Activated CD4-positive, alpha-beta memory T cell treated with anti-CD3 and anti-CD28 coated beads for 36 hours (primary cell): ENCODE results near the gene PCDH9. TPM values are rescaled to one million over a fixed set of nuclear protein-coding genes. Genes with fewer than 3 reads are reported as not detected.

ENCODE experiments used
- CTCF ChIA-PET: fragments of 350-600 bp; sonication (Branson Sonifier 250); formaldehyde crosslinking; loops from one replicate; lab custom pipeline; 2021; ENCODE audit warnings: antibody characterized with exemption, inconsistent platforms; lab: Charles Lee
- POLR2A ChIA-PET: fragments of 350-600 bp; sonication (Branson Sonifier 250); formaldehyde crosslinking; loops from one replicate; lab custom pipeline; 2021; ENCODE audit warnings: antibody characterized with exemption; lab: Charles Lee
- DNase-seq: peaks from one replicate; pipeline ENCODE4 v3.0.0-alpha.2; 2020
- H3K27ac Mint-ChIP-seq: one replicate; pipeline ENCODE4 v1.8.0; 2021; ENCODE audit warnings: mixed read lengths
- H3K27me3 Mint-ChIP-seq: one replicate; pipeline ENCODE4 v1.8.0; 2021; ENCODE audit warnings: mixed read lengths
- H3K36me3 Mint-ChIP-seq: one replicate; pipeline ENCODE4 v1.8.0; 2021; ENCODE audit warnings: mixed read lengths
- H3K4me1 Mint-ChIP-seq: one replicate; pipeline ENCODE4 v1.8.0; 2021; ENCODE audit warnings: low read depth, mixed read lengths
- H3K4me3 Mint-ChIP-seq: one replicate; pipeline ENCODE4 v1.8.0; 2021; ENCODE audit warnings: mild to moderate bottlenecking, mixed read lengths
- H3K9me3 Mint-ChIP-seq: one replicate; pipeline ENCODE4 v1.8.0; 2021; ENCODE audit warnings: mixed read lengths
- intact Hi-C: fragments of 100-400 bp; cut with micrococcal nuclease; formaldehyde crosslinking; loops from one replicate; pipeline ENCODE4 v1.15.1; 2023
- total RNA-seq, 2 experiments: library from RNA; stranded (reverse); gene quantifications; one replicate each; pipeline ENCODE4 v1.2.3, GENCODE V29; 2021

Gene PCDH9
- total RNA-seq, 2 experiments from 2014 or later, result under 0.01 to 0.02 TPM

- intact Hi-C loops, result no loop called here
- Mint-ChIP-seq H3K9me3 (peaks cover 5% of the 10 kb centered on the region), H3K27ac (no peak overlapping the region), H3K4me1 (no peaks in the 10 kb centered on the region), H3K4me3 (no peak overlapping the region), H3K27me3 (no peaks in the 10 kb centered on the region), H3K36me3 (no peaks in the 10 kb centered on the region)
- CTCF ChIA-PET, result no interaction called here
- POLR2A ChIA-PET, result no interaction called here
- DNase-seq, result no peak
Observed at GRCh38 chr13:66680031-66680430, 550.1 kb downstream of the PCDH9 start.

GRCh38 chr13:66675620-66676019 is 554.5 kb downstream of the PCDH9 start:
- no peaks in the 10 kb centered on the region for H3K4me1 Mint-ChIP-seq
- H3K27ac Mint-ChIP-seq, result no peak overlapping the region
- H3K36me3 Mint-ChIP-seq, result no peaks in the 10 kb centered on the region
- no peak for DNase-seq
- CTCF ChIA-PET, result no interaction called here
- intact Hi-C loops, result no loop called here
- no peak overlapping the region for H3K4me3 Mint-ChIP-seq
- no peaks in the 10 kb centered on the region for H3K27me3 Mint-ChIP-seq
- peaks cover 3% of the 10 kb centered on the region for H3K9me3 Mint-ChIP-seq
- POLR2A ChIA-PET, result no interaction called here

- intact Hi-C loops, result no loop called here
- H3K4me1 Mint-ChIP-seq, result no peaks in the 10 kb centered on the region
- H3K36me3 Mint-ChIP-seq, result no peaks in the 10 kb centered on the region
- H3K9me3 Mint-ChIP-seq, result peaks cover 3% of the 10 kb centered on the region
- H3K4me3 Mint-ChIP-seq, result no peak overlapping the region
- POLR2A ChIA-PET, result no interaction called here
- no peaks in the 10 kb centered on the region for H3K27me3 Mint-ChIP-seq
- CTCF ChIA-PET, result no interaction called here
- H3K27ac Mint-ChIP-seq, result no peak overlapping the region
- DNase-seq, result no peak
Observed at GRCh38 chr13:66673401-66673800, 556.7 kb downstream of the PCDH9 start.

GRCh38 chr13:66665991-66666390 is 564.1 kb downstream of the PCDH9 start:
- POLR2A ChIA-PET, result no interaction called here
- Mint-ChIP-seq H3K4me3 (no peak overlapping the region), H3K4me1 (no peaks in the 10 kb centered on the region), H3K27me3 (no peaks in the 10 kb centered on the region), H3K36me3 (no peaks in the 10 kb centered on the region), H3K9me3 (no peaks in the 10 kb centered on the region), H3K27ac (no peak overlapping the region)
- DNase-seq, result no peak
- CTCF ChIA-PET, result no interaction called here
- intact Hi-C loops, result no loop called here

- no peak for DNase-seq
- intact Hi-C loops, result no loop called here
- Mint-ChIP-seq H3K4me3 (no peak overlapping the region), H3K9me3 (no peaks in the 10 kb centered on the region), H3K4me1 (no peaks in the 10 kb centered on the region), H3K36me3 (no peaks in the 10 kb centered on the region), H3K27ac (no peak overlapping the region), H3K27me3 (no peaks in the 10 kb centered on the region)
- ChIA-PET POLR2A (no interaction called here), CTCF (interaction anchor here (1.5 kb wide), 1 partner anchor 10 kb away, joined by 3 read pairs; no protein-coding TSS in a partner anchor)
Observed at GRCh38 chr13:66663711-66664110, 566.4 kb downstream of the PCDH9 start.

- no peak overlapping the region for H3K4me3 Mint-ChIP-seq
Observed at GRCh38 chr13:66663206-66663605, 566.9 kb downstream of the PCDH9 start.

GRCh38 chr13:66661336-66661735 is 568.8 kb downstream of the PCDH9 start:
- Mint-ChIP-seq H3K27me3 (no peaks in the 10 kb centered on the region), H3K9me3 (no peaks in the 10 kb centered on the region), H3K36me3 (no peaks in the 10 kb centered on the region), H3K4me3 (no peak overlapping the region), H3K4me1 (no peaks in the 10 kb centered on the region), H3K27ac (no peak overlapping the region)
- ChIA-PET CTCF (interaction anchor here (0.6 kb wide), 1 partner anchor 1093 kb away, joined by 4 read pairs; no protein-coding TSS in a partner anchor), POLR2A (no interaction called here)
- intact Hi-C loops, result no loop called here
- no peak for DNase-seq

More at GRCh38 chr13:66663206-66663605, 566.9 kb downstream of the PCDH9 start:
- Mint-ChIP-seq H3K27ac (no peak overlapping the region), H3K4me1 (no peaks in the 10 kb centered on the region), H3K36me3 (no peaks in the 10 kb centered on the region), H3K9me3 (no peaks in the 10 kb centered on the region), H3K27me3 (no peaks in the 10 kb centered on the region)
- ChIA-PET POLR2A (no interaction called here), CTCF (interaction anchor here (1.5 kb wide), 1 partner anchor 10 kb away, joined by 3 read pairs; no protein-coding TSS in a partner anchor)
- no peak for DNase-seq
- intact Hi-C loops, result no loop called here

- Mint-ChIP-seq H3K4me3 (no peak overlapping the region), H3K4me1 (no peaks in the 10 kb centered on the region), H3K9me3 (no peaks in the 10 kb centered on the region), H3K27ac (no peak overlapping the region), H3K36me3 (no peaks in the 10 kb centered on the region), H3K27me3 (no peaks in the 10 kb centered on the region)
- CTCF ChIA-PET, result no interaction called here
- intact Hi-C loops, result no loop called here
- POLR2A ChIA-PET, result no interaction called here
- no peak for DNase-seq
Observed at GRCh38 chr13:66660468-66660813, 569.7 kb downstream of the PCDH9 start.

GRCh38 chr13:66659701-66660467 is 570.3 kb downstream of the PCDH9 start:
- POLR2A ChIA-PET, result no interaction called here
- DNase-seq, result no peak
- Mint-ChIP-seq H3K36me3 (no peaks in the 10 kb centered on the region), H3K9me3 (no peaks in the 10 kb centered on the region), H3K27me3 (no peaks in the 10 kb centered on the region), H3K4me1 (no peaks in the 10 kb centered on the region), H3K4me3 (no peak overlapping the region), H3K27ac (no peak overlapping the region)
- intact Hi-C loops, result no loop called here
- CTCF ChIA-PET, result no interaction called here

- POLR2A ChIA-PET, result no interaction called here
Observed at GRCh38 chr13:66659286-66659685, 570.9 kb downstream of the PCDH9 start.

GRCh38 chr13:66657165-66657881 is 572.8 kb downstream of the PCDH9 start:
- H3K27ac Mint-ChIP-seq, result no peak overlapping the region
- H3K27me3 Mint-ChIP-seq, result no peaks in the 10 kb centered on the region
- no peak overlapping the region for H3K4me3 Mint-ChIP-seq
- peaks cover 7% of the 10 kb centered on the region for H3K9me3 Mint-ChIP-seq
- intact Hi-C loops, result no loop called here
- ChIA-PET POLR2A (no interaction called here), CTCF (no interaction called here)
- DNase-seq, result no peak
- no peaks in the 10 kb centered on the region for H3K4me1 Mint-ChIP-seq
- H3K36me3 Mint-ChIP-seq, result no peaks in the 10 kb centered on the region

More at GRCh38 chr13:66659286-66659685, 570.9 kb downstream of the PCDH9 start:
- Mint-ChIP-seq H3K27ac (no peak overlapping the region), H3K4me3 (no peak overlapping the region), H3K9me3 (no peaks in the 10 kb centered on the region), H3K4me1 (no peaks in the 10 kb centered on the region), H3K36me3 (no peaks in the 10 kb centered on the region), H3K27me3 (no peaks in the 10 kb centered on the region)
- intact Hi-C loops, result no loop called here
- DNase-seq, result no peak
- CTCF ChIA-PET, result no interaction called here

GRCh38 chr13:66655847-66656454 is 574.2 kb downstream of the PCDH9 start:
- no peaks in the 10 kb centered on the region for H3K27me3 Mint-ChIP-seq

More at GRCh38 chr13:66655847-66656454, 574.2 kb downstream of the PCDH9 start:
- Mint-ChIP-seq H3K27ac (no peak overlapping the region), H3K4me3 (no peak overlapping the region), H3K36me3 (no peaks in the 10 kb centered on the region), H3K9me3 (peaks cover 10% of the 10 kb centered on the region), H3K4me1 (no peaks in the 10 kb centered on the region)
- POLR2A ChIA-PET, result no interaction called here
- CTCF ChIA-PET, result interaction anchor here (0.8 kb wide), 1 partner anchor 23 kb away, joined by 5 read pairs; no protein-coding TSS in a partner anchor
- intact Hi-C loops, result no loop called here
- DNase-seq, result no peak
